ENCODE measurements around the gene GNL2.

The GNL2 gene

DNA sequence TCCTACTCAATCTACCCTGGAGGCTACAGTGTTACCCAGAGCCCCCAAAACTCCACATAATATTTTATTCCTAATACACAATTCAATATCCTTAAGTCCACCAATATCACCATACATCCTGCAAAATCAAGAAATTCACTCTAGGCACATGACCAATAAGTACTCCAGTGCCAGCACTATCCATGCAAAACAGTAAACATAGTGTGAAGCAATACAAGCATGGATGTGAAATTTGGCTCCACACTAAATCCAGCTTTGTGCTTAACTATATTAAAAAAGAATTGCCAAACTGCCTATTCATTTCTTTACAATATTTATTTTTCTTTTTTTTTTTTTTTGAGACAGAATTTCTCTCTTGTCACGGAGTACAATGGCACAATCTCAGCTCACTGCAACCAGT lies 78.2 kb downstream of the GNL2 start:
- in situ Hi-C loops (cut with MboI; ENCODE audit: low sequenced_read_pairs) = no loop called here
